22Rv1 (cell line): Measurements from ENCODE around the gene LITAF.

Experiments
- ZFX ChIP-seq: fragments of 450-650 bp; IDR thresholded peaks from 2 replicates; pipeline ENCODE4 v1.6.1; 2017; ENCODE audit warnings: antibody characterized with exemption, borderline replicate concordance
- TF ChIP-seq, protein P1 (sequence below): fragments of 450-650 bp; IDR thresholded peaks from 2 replicates; pipeline ENCODE4 v1.5.1; 2017; ENCODE audit warnings: mild to moderate bottlenecking

GRCh38 chr16:11589198-11589550, 2.5 kb upstream of the LITAF start:
- TF ChIP-seq, protein P1, sequence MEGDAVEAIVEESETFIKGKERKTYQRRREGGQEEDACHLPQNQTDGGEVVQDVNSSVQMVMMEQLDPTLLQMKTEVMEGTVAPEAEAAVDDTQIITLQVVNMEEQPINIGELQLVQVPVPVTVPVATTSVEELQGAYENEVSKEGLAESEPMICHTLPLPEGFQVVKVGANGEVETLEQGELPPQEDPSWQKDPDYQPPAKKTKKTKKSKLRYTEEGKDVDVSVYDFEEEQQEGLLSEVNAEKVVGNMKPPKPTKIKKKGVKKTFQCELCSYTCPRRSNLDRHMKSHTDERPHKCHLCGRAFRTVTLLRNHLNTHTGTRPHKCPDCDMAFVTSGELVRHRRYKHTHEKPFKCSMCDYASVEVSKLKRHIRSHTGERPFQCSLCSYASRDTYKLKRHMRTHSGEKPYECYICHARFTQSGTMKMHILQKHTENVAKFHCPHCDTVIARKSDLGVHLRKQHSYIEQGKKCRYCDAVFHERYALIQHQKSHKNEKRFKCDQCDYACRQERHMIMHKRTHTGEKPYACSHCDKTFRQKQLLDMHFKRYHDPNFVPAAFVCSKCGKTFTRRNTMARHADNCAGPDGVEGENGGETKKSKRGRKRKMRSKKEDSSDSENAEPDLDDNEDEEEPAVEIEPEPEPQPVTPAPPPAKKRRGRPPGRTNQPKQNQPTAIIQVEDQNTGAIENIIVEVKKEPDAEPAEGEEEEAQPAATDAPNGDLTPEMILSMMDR, result no peak
- no peak for TF ChIP-seq ZFX
